Esophagus squamous epithelium (tissue), 5 donors: ENCODE measurements around the gene USP11. TPM values are rescaled to one million over a fixed set of nuclear protein-coding genes. Genes with fewer than 3 reads are reported as not detected.
A peak's percentile ranks its signal among the peaks of the same experiment; 100 is the strongest.

Source experiments
- DNase-seq: peaks from one replicate; lab custom pipeline; 2025; lab: John Stamatoyannopoulos, UW
- H3K27ac ChIP-seq, 4 donors: fragments of 200-600 bp; sonication (generic); one replicate each; pipeline ENCODE4 v1.5.1; 2016 to 2019; ENCODE audit warnings: mild to moderate bottlenecking in 1 of 4
- H3K27me3 ChIP-seq, 4 donors: fragments of 200-600 bp; sonication (generic); 1 replicate in 3 of 4; 2 replicates in 1 of 4; pipeline versions ENCODE4 v1.5.1 to v1.6.0; 2017 to 2021; ENCODE audit warnings: antibody characterized with exemption in 1 of 4
- H3K36me3 ChIP-seq, 3 donors: fragments of 200-600 bp; sonication (generic); one replicate each; pipeline ENCODE4 v1.5.1; 2016 to 2019
- H3K4me1 ChIP-seq, 3 donors: fragments of 200-600 bp; sonication (generic); one replicate each; pipeline ENCODE4 v1.5.1; 2017 to 2019
- H3K4me3 ChIP-seq, 4 donors: fragments of 200-600 bp; sonication (generic); 1 replicate in 3 of 4; 2 replicates in 1 of 4; pipeline ENCODE4 v1.5.1; 2016 to 2019; ENCODE audit warnings: mild to moderate bottlenecking in 2 of 4, moderate library complexity in 1 of 4
- H3K9me3 ChIP-seq, 3 donors: fragments of 200-600 bp; sonication (generic); one replicate each; pipeline ENCODE4 v1.5.1; 2016 to 2019
- POLR2A ChIP-seq, 4 donors: fragments of 450-650 bp; IDR thresholded peaks; one replicate each; pipeline ENCODE4 v1.6.1; 2017; ENCODE audit warnings: antibody characterized with exemption in 4 of 4, mild to moderate bottlenecking in 4 of 4, moderate library complexity in 3 of 4
- WGBS, 2 donors: methylation state at CpG; one replicate each; pipeline ENCODE4 v1.1.5; 2018; 5-methylcytosine and 5-hydroxymethylcytosine counted together
- intact Hi-C: fragments of 100-400 bp; cut with DNase I; formaldehyde crosslinking; loops from one replicate; pipeline ENCODE4 v1.15.0; 2022
- total RNA-seq, 4 donors: library from RNA; depleted of rRNA; stranded (reverse); fragments of >200 nt; gene quantifications; one replicate each; pipeline ENCODE4 v1.1.0, GENCODE V29; 2016
- TF ChIP-seq, protein P1 (sequence below), 6 experiments: fragments of 450-650 bp in 4 of 6; fragments of 200-600 bp in 2 of 6; sonication (generic) in 2 of 6; IDR thresholded peaks; one replicate each; pipeline ENCODE4 v1.5.1; 2016 to 2019; ENCODE audit warnings: antibody characterized with exemption in 6 of 6, mild to moderate bottlenecking in 4 of 6, moderate library complexity in 4 of 6
- donor health status: DM: yes; HTN: yes; CAD: no.

USP11 gene
- total RNA-seq, 4 donors from 2014 or later: 6.6 to 26.9 (median 21.3) TPM

DNA sequence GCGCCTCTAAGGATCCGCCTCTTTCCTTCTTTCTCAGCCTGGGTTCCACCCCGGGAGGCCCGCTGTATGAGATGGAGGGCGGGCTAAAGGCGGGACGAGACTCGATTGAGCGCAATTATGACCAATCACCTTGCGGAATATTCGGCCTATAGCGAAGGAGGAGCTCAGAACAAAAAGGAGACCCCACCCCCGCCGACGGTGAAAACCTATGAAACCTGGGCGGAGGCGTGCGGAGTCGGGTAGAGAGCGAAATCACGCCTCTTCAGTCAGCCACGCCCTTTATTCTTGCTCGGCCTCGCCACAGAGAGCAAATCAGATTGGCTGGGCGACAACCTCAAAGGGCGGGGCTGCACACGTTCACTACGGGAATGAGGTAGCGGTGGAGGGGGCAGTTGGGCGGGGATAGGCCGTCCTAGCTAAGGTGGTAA lies 14.9 kb upstream of the USP11 start:
- Histone ChIP-seq H3K9me3 (no peaks in the 10 kb centered on the region), H3K27me3 (no peaks in the 10 kb centered on the region), H3K4me3 (peak overlapping the region; percentile 61 to 91 (median 88)), H3K27ac (peak overlapping the region; percentile 96 to 99 (median 98)), H3K36me3 (peaks cover 18 to 37% (median 22%) of the 10 kb centered on the region in 3 donors), H3K4me1 (peaks cover 14 to 40% (median 16%) of the 10 kb centered on the region in 3 donors)
- intact Hi-C loops: no loop called here
- TF ChIP-seq, protein P1, sequence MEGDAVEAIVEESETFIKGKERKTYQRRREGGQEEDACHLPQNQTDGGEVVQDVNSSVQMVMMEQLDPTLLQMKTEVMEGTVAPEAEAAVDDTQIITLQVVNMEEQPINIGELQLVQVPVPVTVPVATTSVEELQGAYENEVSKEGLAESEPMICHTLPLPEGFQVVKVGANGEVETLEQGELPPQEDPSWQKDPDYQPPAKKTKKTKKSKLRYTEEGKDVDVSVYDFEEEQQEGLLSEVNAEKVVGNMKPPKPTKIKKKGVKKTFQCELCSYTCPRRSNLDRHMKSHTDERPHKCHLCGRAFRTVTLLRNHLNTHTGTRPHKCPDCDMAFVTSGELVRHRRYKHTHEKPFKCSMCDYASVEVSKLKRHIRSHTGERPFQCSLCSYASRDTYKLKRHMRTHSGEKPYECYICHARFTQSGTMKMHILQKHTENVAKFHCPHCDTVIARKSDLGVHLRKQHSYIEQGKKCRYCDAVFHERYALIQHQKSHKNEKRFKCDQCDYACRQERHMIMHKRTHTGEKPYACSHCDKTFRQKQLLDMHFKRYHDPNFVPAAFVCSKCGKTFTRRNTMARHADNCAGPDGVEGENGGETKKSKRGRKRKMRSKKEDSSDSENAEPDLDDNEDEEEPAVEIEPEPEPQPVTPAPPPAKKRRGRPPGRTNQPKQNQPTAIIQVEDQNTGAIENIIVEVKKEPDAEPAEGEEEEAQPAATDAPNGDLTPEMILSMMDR (IDR thresholded peaks at IDR 0.05): no peak
- no peak for TF ChIP-seq POLR2A (IDR thresholded peaks at IDR 0.05)
- WGBS, 2 donors: 5% methylated on average over 21 of the region's 31 CpGs; no CpG with 5 or more reads in 1 of the 2 donors
- peak; percentile 90 for DNase-seq

GRCh38 chrX:47218280-47218919 lies 14.4 kb upstream of the USP11 start, which contains the start of gene CDK16:
CDK16 (plus strand) TSS chrX:47218681; CDS start chrX:47223558, 4,877 bp downstream.
- TF ChIP-seq, protein P1 (IDR thresholded peaks at IDR 0.05): peak in 1 of 6 experiments; percentile 12
- TF ChIP-seq POLR2A (IDR thresholded peaks at IDR 0.05): peak in 3 of 4 donors; percentile 79 to 93 (median 79)
- peaks cover 19 to 37% (median 20%) of the 10 kb centered on the region in 3 donors for H3K36me3 ChIP-seq
- no peaks in the 10 kb centered on the region for H3K27me3 ChIP-seq
- peak within 1 kb of the TSS; percentile 96 to 99 (median 98) for H3K27ac ChIP-seq
- H3K4me1 ChIP-seq: peaks cover 14 to 40% (median 16%) of the 10 kb centered on the region in 3 donors
- WGBS, 2 donors: 0 to 16% methylated on average over 10 to 12 of the region's 61 CpGs
- H3K9me3 ChIP-seq: no peaks in the 10 kb centered on the region
- no peak for DNase-seq
- H3K4me3 ChIP-seq: peak within 1 kb of the TSS; percentile 61 to 91 (median 88)
- intact Hi-C loops: no loop called here

- intact Hi-C loops: no loop called here
- DNase-seq: no peak
- TF ChIP-seq, protein P1 (IDR thresholded peaks at IDR 0.05): no peak
- TF ChIP-seq POLR2A (IDR thresholded peaks at IDR 0.05): peak in 1 of 4 donors; percentile 4
Observed at GRCh38 chrX:47218920-47219815, 13.6 kb upstream of the USP11 start.

GRCh38 chrX:47221756-47222155 lies 11.1 kb upstream of the USP11 start:
- no peak for DNase-seq
- H3K36me3 ChIP-seq: peaks cover 28 to 42% (median 33%) of the 10 kb centered on the region in 3 donors
- peaks cover 11 to 33% (median 16%) of the 10 kb centered on the region in 3 donors for H3K4me1 ChIP-seq
- intact Hi-C loops: no loop called here
- no peaks in the 10 kb centered on the region for H3K9me3 ChIP-seq
- no peak overlapping the region for H3K27ac ChIP-seq
- H3K27me3 ChIP-seq: no peaks in the 10 kb centered on the region
- H3K4me3 ChIP-seq: no peak overlapping the region
- WGBS, 2 donors: 57 to 68% methylated on average over 3 to 4 of the region's 4 CpGs
- TF ChIP-seq POLR2A (IDR thresholded peaks at IDR 0.05): no peak
- TF ChIP-seq, protein P1 (IDR thresholded peaks at IDR 0.05): no peak

More at GRCh38 chrX:47218920-47219815, 13.6 kb upstream of the USP11 start:
- Histone ChIP-seq H3K9me3 (no peaks in the 10 kb centered on the region), H3K4me1 (peaks cover 14 to 40% (median 16%) of the 10 kb centered on the region in 3 donors), H3K36me3 (peaks cover 22 to 37% (median 28%) of the 10 kb centered on the region in 3 donors), H3K27ac (peak overlapping the region; percentile 96 to 99 (median 98)), H3K27me3 (no peaks in the 10 kb centered on the region), H3K4me3 (peak overlapping the region; percentile 61 to 91 (median 88))
- WGBS, 2 donors: 0 to 58% methylated on average over 8 to 19 of the region's 60 CpGs
